SU-DHL-6 (cell line): ENCODE results near the gene SWT1.

Source experiments
- H2AFZ ChIP-seq: fragments of 200-600 bp; sonication (generic); 2 replicates; pipeline ENCODE4 v1.6.1; 2014; ENCODE audit warnings: low read depth, mild to moderate bottlenecking, moderate library complexity, mixed read lengths, antibody characterized with exemption, low read length; ENCODE audit not compliant: severe bottlenecking
- H3F3A ChIP-seq: fragments of 200-600 bp; shearing (Covaris generic); 2 replicates; pipeline ENCODE4 v1.6.0; 2016; ENCODE audit warnings: antibody characterized with exemption, mild to moderate bottlenecking; ENCODE audit not compliant: insufficient read depth
- H3K27ac ChIP-seq: fragments of 200-600 bp; sonication (generic); 2 replicates; pipeline ENCODE4 v1.5.1; 2016; ENCODE audit warnings: low read depth, mild to moderate bottlenecking, low read length, moderate library complexity, mixed read lengths
- H3K27me3 ChIP-seq: fragments of 200-600 bp; sonication (generic), shearing (Covaris generic); 2 replicates; pipeline ENCODE4 v1.6.0; 2014; ENCODE audit warnings: mild to moderate bottlenecking, low read length
- H3K36me3 ChIP-seq: fragments of 200-600 bp; sonication (generic); 2 replicates; pipeline ENCODE4 v1.6.1; 2014; ENCODE audit warnings: mild to moderate bottlenecking, low read length, mixed read lengths
- H3K4me2 ChIP-seq: fragments of 300-600, 200-600 bp; shearing (Covaris generic), sonication (generic); 2 replicates; pipeline ENCODE4 v1.6.0; 2014; ENCODE audit warnings: low read length, low read depth, mild to moderate bottlenecking; ENCODE audit not compliant: poor library complexity, severe bottlenecking
- H3K4me3 ChIP-seq: fragments of 200-600 bp; sonication (generic); 2 replicates; pipeline ENCODE4 v1.5.1; 2014; ENCODE audit warnings: antibody characterized with exemption, low read length, mild to moderate bottlenecking, mixed read lengths; ENCODE audit not compliant: insufficient read depth, poor library complexity, severe bottlenecking
- H3K79me2 ChIP-seq: fragments of 200-600 bp; sonication (generic); 2 replicates; pipeline ENCODE4 v1.6.1; 2014; ENCODE audit warnings: mild to moderate bottlenecking, low read length, moderate library complexity; ENCODE audit not compliant: insufficient read depth
- H3K9ac ChIP-seq: fragments of 200-600 bp; sonication (generic); 2 replicates; pipeline ENCODE4 v1.7.0; 2014; ENCODE audit warnings: mild to moderate bottlenecking, low read length
- H3K9me2 ChIP-seq: fragments of 200-600 bp; sonication (generic); replicated peaks from 2 replicates; pipeline ENCODE4 v1.6.1; 2014; ENCODE audit warnings: low read length; ENCODE audit not compliant: insufficient read depth
- H3K9me3 ChIP-seq: fragments of 200-600 bp; sonication (generic); 2 replicates; pipeline ENCODE4 v1.6.1; 2014; ENCODE audit warnings: low read length, mixed read lengths; ENCODE audit not compliant: insufficient read depth
- H4K20me1 ChIP-seq: fragments of 200-600 bp; sonication (generic); 2 replicates; pipeline ENCODE4 v1.6.1; 2014; ENCODE audit warnings: low read depth, mild to moderate bottlenecking, antibody characterized with exemption, low read length, moderate library complexity, mixed read lengths
- EZH2phosphoT487 ChIP-seq: fragments of 200-600 bp; sonication (generic), shearing (Covaris generic); conservative IDR thresholded peaks from 2 replicates; pipeline ENCODE4 v1.6.1; 2018; ENCODE audit warnings: mild to moderate bottlenecking, antibody characterized with exemption, low read length, moderate library complexity, mixed read lengths
- TF ChIP-seq, protein P1 (sequence below): fragments of 200-600 bp; sonication (generic); IDR thresholded peaks from one replicate; pipeline ENCODE4 v1.5.1; 2017; ENCODE audit warnings: antibody characterized with exemption, mild to moderate bottlenecking, low read length, moderate library complexity; ENCODE audit not compliant: insufficient read depth, poor library complexity, severe bottlenecking

Gene SWT1

DNA sequence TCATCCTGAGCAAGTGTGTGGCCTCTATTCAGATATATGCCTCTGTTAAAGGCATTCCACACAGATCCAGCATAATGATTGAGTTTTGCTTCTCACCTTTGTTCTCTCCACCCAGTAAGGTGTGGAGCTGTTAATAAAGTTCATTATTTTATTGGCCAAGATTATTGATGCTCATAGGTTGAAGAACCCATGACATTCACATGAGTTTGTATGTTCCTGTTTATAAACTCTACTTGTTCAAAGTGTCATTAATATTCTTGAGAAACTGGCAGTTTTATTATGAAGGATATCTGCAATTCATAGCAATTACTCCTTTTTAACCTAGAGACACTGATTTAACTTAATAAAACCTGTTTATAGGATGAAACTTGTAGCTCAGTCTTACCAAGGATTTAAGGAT, 138.1 kb downstream of the SWT1 start:
- peaks cover 53% of the 10 kb centered on the region for H3K36me3 ChIP-seq
- no peak overlapping the region for H3K9ac ChIP-seq
- TF ChIP-seq EZH2phosphoT487, result no peak
- TF ChIP-seq, protein P1, sequence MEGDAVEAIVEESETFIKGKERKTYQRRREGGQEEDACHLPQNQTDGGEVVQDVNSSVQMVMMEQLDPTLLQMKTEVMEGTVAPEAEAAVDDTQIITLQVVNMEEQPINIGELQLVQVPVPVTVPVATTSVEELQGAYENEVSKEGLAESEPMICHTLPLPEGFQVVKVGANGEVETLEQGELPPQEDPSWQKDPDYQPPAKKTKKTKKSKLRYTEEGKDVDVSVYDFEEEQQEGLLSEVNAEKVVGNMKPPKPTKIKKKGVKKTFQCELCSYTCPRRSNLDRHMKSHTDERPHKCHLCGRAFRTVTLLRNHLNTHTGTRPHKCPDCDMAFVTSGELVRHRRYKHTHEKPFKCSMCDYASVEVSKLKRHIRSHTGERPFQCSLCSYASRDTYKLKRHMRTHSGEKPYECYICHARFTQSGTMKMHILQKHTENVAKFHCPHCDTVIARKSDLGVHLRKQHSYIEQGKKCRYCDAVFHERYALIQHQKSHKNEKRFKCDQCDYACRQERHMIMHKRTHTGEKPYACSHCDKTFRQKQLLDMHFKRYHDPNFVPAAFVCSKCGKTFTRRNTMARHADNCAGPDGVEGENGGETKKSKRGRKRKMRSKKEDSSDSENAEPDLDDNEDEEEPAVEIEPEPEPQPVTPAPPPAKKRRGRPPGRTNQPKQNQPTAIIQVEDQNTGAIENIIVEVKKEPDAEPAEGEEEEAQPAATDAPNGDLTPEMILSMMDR, result no peak
- H3K79me2 ChIP-seq, result no peaks in the 10 kb centered on the region
- no peak overlapping the region for H3K27ac ChIP-seq
- H3K4me3 ChIP-seq, result no peak overlapping the region
- H3K9me3 ChIP-seq, result no peaks in the 10 kb centered on the region
- H3K9me2 ChIP-seq, result no peaks in the 10 kb centered on the region
- H4K20me1 ChIP-seq, result no peaks in the 10 kb centered on the region
- H2AFZ ChIP-seq, result no peak overlapping the region
- H3F3A ChIP-seq, result peaks cover 13% of the 10 kb centered on the region; the same call in 1 of the 2 replicates
- H3K27me3 ChIP-seq, result no peaks in the 10 kb centered on the region
- H3K4me2 ChIP-seq, result no peak overlapping the region

DNA sequence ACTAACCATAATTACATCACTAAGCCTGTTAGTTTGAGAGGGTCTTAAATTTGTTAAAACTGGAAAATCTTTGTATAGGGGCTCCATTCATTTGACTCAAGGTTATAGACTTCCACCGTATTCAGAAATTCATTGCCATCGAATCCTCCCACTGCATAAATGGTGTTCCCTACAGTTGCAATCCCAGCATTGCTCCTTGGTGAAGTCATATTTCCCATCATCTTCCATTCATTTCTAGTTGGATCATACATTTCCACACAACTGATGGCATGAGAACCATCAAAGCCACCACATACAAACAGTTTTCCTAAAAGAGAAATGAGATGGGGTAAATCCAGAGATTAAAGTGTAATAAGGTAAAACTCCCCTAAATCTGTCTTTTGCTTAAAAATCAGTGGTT, 141.0 kb downstream of the SWT1 start:
- no peaks in the 10 kb centered on the region for H3K27me3 ChIP-seq
- H3K36me3 ChIP-seq, result peaks cover 80% of the 10 kb centered on the region
- H3K27ac ChIP-seq, result no peak overlapping the region

DNA sequence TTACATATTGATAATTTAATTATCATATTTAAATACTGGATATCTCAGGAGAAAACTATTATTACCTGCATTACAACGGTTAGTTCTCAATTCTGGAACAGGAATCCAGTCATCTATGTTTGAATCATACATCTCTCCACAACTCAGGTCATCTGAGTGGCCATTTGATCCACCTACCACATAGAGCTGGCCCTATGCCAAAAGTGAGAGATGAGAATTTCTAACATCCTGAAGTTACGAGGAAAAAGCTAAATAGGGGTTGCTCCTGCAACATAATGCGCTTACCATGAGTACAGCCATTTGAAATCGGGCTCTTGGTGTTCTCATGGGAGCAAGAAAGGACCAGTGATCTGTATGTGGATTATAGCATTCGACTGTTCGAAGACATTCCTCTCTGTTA, 143.2 kb downstream of the SWT1 start:
- peaks cover 5% of the 10 kb centered on the region; the same call in 1 of the 2 replicates for H4K20me1 ChIP-seq
- no peaks in the 10 kb centered on the region for H3K9me2 ChIP-seq
- no peak overlapping the region for H3K27ac ChIP-seq
- H3K27me3 ChIP-seq, result no peaks in the 10 kb centered on the region
- H3K4me2 ChIP-seq, result no peak overlapping the region
- no peak overlapping the region for H2AFZ ChIP-seq
- H3K36me3 ChIP-seq, result peaks cover 97% of the 10 kb centered on the region
- no peaks in the 10 kb centered on the region; the same call in 1 of the 2 replicates for H3K79me2 ChIP-seq
- H3F3A ChIP-seq, result peaks cover 6% of the 10 kb centered on the region; the same call in 1 of the 2 replicates
- H3K4me3 ChIP-seq, result no peak overlapping the region
- H3K9me3 ChIP-seq, result no peaks in the 10 kb centered on the region
- H3K9ac ChIP-seq, result no peak overlapping the region
- TF ChIP-seq EZH2phosphoT487, result no peak
- TF ChIP-seq, protein P1, result no peak

More for the DNA sequence above, 141.0 kb downstream of the SWT1 start:
- Histone ChIP-seq H2AFZ (no peak overlapping the region), H4K20me1 (peaks cover 5% of the 10 kb centered on the region; the same call in 1 of the 2 replicates), H3K4me2 (no peak overlapping the region), H3K9ac (no peak overlapping the region), H3F3A (peaks cover 6% of the 10 kb centered on the region; the same call in 1 of the 2 replicates), H3K9me2 (no peaks in the 10 kb centered on the region), H3K4me3 (no peak overlapping the region), H3K79me2 (no peaks in the 10 kb centered on the region; the same call in 1 of the 2 replicates), H3K9me3 (no peaks in the 10 kb centered on the region)
- TF ChIP-seq, protein P1, result no peak
- no peak for TF ChIP-seq EZH2phosphoT487
